ENCODE results near the gene HK1. TPM values are rescaled to one million over a fixed set of nuclear protein-coding genes. Genes with fewer than 3 reads are reported as not detected.

Gene HK1
- total and polyA plus RNA-seq, 2 donors (not counting 1 experiment from before 2014, with no cell fraction given) = 24.7 to 40.8 TPM

GRCh38 chr10:69319841-69320316 lies 41.6 kb downstream of the HK1 start:
- peak overlapping the region; percentile 85 for H2AFZ ChIP-seq (ENCODE audit: insufficient read depth, low read depth, low read length, poor library complexity, severe bottlenecking)
- intact Hi-C loops (cut with micrococcal nuclease) = loop anchor here (2.0 to 5.0 kb wide), 4 partner anchors 29 to 363 kb away; partner anchors contain the start of gene DDX21
- DNase-seq (no peak), ATAC-seq (ENCODE audit: low read depth) (no peak)
- H3K79me2 ChIP-seq (ENCODE audit: control insufficient read depth, insufficient read depth, low read length) = peaks cover 61% of the 10 kb centered on the region
- no peaks in the 10 kb centered on the region for H3K9me3 Mint-ChIP-seq (ENCODE audit: insufficient read depth)
- peak overlapping the region; percentile 76 for H3K4me2 ChIP-seq (replicated peaks; ENCODE audit: low read depth, low read length, poor library complexity, severe bottlenecking)
- H3K4me3 ChIP-seq (ENCODE audit: control extremely low read depth in 1 of 5, extremely low read depth in 1 of 5, insufficient read depth in 1 of 5, low read depth in 2 of 5, low read length in 4 of 5) = peak overlapping the region; percentile 39 to 98 (median 94)
- ChIA-PET POLR2A (interaction anchor here (0.6 to 2.7 kb wide), 2 partner anchors 8 to 51 kb away, joined by 3 to 15 read pairs; no protein-coding TSS in a partner anchor), CTCF (interaction anchor here (1.1 to 2.3 kb wide), 4 partner anchors 8 to 88 kb away, joined by 3 to 8 read pairs (median 5); no protein-coding TSS in a partner anchor)
- peaks cover 0 to 4% of the 10 kb centered on the region in 2 experiments for H3K36me3 ChIP-seq (replicated peaks in 1 of 2; ENCODE audit: control extremely low read depth in 1 of 2, control insufficient read depth in 1 of 2, extremely low read depth in 1 of 2, insufficient read depth in 2 of 2, low read length in 1 of 2)
- H3K27me3 Mint-ChIP-seq = no peaks in the 10 kb centered on the region
- peaks cover 35% of the 10 kb centered on the region for H4K20me1 ChIP-seq (ENCODE audit: control insufficient read depth, insufficient read depth, low read length, poor library complexity, severe bottlenecking)
- peak overlapping the region; percentile 77 for H3K9ac ChIP-seq (ENCODE audit: low read length)
- H3K27ac ChIP-seq (ENCODE audit: low read length in 2 of 2) = peak overlapping the region in 1 of 2 donors; percentile 51
- no peaks in the 10 kb centered on the region for H3K9me3 ChIP-seq (ENCODE audit: control extremely low read depth in 1 of 3, control insufficient read depth in 2 of 3, insufficient read depth in 1 of 3, low read length in 2 of 3)
- H3K4me1 ChIP-seq (ENCODE audit: control insufficient read depth in 2 of 2, insufficient read depth in 2 of 2, low read length in 2 of 2) = peaks cover 22 to 31% of the 10 kb centered on the region in 2 donors
- H3K4me3 Mint-ChIP-seq = peak overlapping the region; percentile 96
- 98% methylated on average over 6 of the region's 9 CpGs for WGBS (ENCODE audit: insufficient coverage)
- H3K27me3 ChIP-seq (replicated peaks in 1 of 4; ENCODE audit: control extremely low read depth in 1 of 4, control insufficient read depth in 3 of 4, insufficient read depth in 4 of 4, low read length in 3 of 4) = no peaks in the 10 kb centered on the region
- H3K27ac Mint-ChIP-seq = peak overlapping the region; percentile 89
- H3K4me1 Mint-ChIP-seq = peaks cover 45% of the 10 kb centered on the region
- no peak for TF ChIP-seq EZH2 (IDR thresholded peaks at IDR 0.05; ENCODE audit: borderline replicate concordance, insufficient read depth, low read depth, low read length, poor library complexity, severe bottlenecking)
- TF ChIP-seq, protein P1, sequence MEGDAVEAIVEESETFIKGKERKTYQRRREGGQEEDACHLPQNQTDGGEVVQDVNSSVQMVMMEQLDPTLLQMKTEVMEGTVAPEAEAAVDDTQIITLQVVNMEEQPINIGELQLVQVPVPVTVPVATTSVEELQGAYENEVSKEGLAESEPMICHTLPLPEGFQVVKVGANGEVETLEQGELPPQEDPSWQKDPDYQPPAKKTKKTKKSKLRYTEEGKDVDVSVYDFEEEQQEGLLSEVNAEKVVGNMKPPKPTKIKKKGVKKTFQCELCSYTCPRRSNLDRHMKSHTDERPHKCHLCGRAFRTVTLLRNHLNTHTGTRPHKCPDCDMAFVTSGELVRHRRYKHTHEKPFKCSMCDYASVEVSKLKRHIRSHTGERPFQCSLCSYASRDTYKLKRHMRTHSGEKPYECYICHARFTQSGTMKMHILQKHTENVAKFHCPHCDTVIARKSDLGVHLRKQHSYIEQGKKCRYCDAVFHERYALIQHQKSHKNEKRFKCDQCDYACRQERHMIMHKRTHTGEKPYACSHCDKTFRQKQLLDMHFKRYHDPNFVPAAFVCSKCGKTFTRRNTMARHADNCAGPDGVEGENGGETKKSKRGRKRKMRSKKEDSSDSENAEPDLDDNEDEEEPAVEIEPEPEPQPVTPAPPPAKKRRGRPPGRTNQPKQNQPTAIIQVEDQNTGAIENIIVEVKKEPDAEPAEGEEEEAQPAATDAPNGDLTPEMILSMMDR (IDR thresholded peaks at IDR 0.05) = no peak

- CTCF ChIA-PET = interaction anchor here (1.1 to 2.3 kb wide), 3 partner anchors 28 to 87 kb away, joined by 3 to 8 read pairs (median 3); no protein-coding TSS in a partner anchor
- Histone ChIP-seq H3K27me3 (replicated peaks in 1 of 4; ENCODE audit: control extremely low read depth in 1 of 4, control insufficient read depth in 3 of 4, insufficient read depth in 4 of 4, low read length in 3 of 4) (no peaks in the 10 kb centered on the region), H3K9me3 (ENCODE audit: control extremely low read depth in 1 of 3, control insufficient read depth in 2 of 3, insufficient read depth in 1 of 3, low read length in 2 of 3) (no peaks in the 10 kb centered on the region), H2AFZ (ENCODE audit: insufficient read depth, low read depth, low read length, poor library complexity, severe bottlenecking) (no peak overlapping the region), H3K27ac (ENCODE audit: low read length in 2 of 2) (peak overlapping the region in 1 of 2 donors; percentile 19), H3K79me2 (ENCODE audit: control insufficient read depth, insufficient read depth, low read length) (peaks cover 68% of the 10 kb centered on the region), H4K20me1 (ENCODE audit: control insufficient read depth, insufficient read depth, low read length, poor library complexity, severe bottlenecking) (peaks cover 35% of the 10 kb centered on the region), H3K4me1 (ENCODE audit: control insufficient read depth in 2 of 2, insufficient read depth in 2 of 2, low read length in 2 of 2) (peaks cover 22 to 31% of the 10 kb centered on the region in 2 donors), H3K4me3 (ENCODE audit: control extremely low read depth in 1 of 5, extremely low read depth in 1 of 5, insufficient read depth in 1 of 5, low read depth in 2 of 5, low read length in 4 of 5) (peak overlapping the region in 1 of 5 experiments; percentile 85), H3K9ac (ENCODE audit: low read length) (peak overlapping the region; percentile 77), H3K36me3 (replicated peaks in 1 of 2; ENCODE audit: control extremely low read depth in 1 of 2, control insufficient read depth in 1 of 2, extremely low read depth in 1 of 2, insufficient read depth in 2 of 2, low read length in 1 of 2) (peaks cover 0 to 4% of the 10 kb centered on the region in 2 experiments), H3K4me2 (replicated peaks; ENCODE audit: low read depth, low read length, poor library complexity, severe bottlenecking) (peak overlapping the region; percentile 76)
- POLR2A ChIA-PET = no interaction called here
- H3K4me1 Mint-ChIP-seq = peaks cover 45% of the 10 kb centered on the region
- peak overlapping the region; percentile 96 for H3K4me3 Mint-ChIP-seq
- 100% methylated on average over 1 of the region's 3 CpGs for WGBS (ENCODE audit: insufficient coverage)
- DNase-seq (no peak), ATAC-seq (ENCODE audit: low read depth) (no peak)
- no peaks in the 10 kb centered on the region for H3K9me3 Mint-ChIP-seq (ENCODE audit: insufficient read depth)
- intact Hi-C loops (cut with micrococcal nuclease) = no loop called here
- H3K27me3 Mint-ChIP-seq = no peaks in the 10 kb centered on the region
- peak overlapping the region; percentile 41 for H3K27ac Mint-ChIP-seq
- no peak for TF ChIP-seq EZH2 (IDR thresholded peaks at IDR 0.05; ENCODE audit: borderline replicate concordance, insufficient read depth, low read depth, low read length, poor library complexity, severe bottlenecking)
- TF ChIP-seq, protein P1 (IDR thresholded peaks at IDR 0.05) = no peak
Measured at GRCh38 chr10:69320521-69320920, 42.2 kb downstream of the HK1 start.
